Peyer's patch (tissue), 4 donors: ENCODE data around the gene JAM2.

Source experiments
- CTCF ChIP-seq, 6 experiments: fragments of 450-650 bp in 4 of 6; fragments of 200-600 bp in 2 of 6; sonication (generic) in 1 of 6; IDR thresholded peaks; one replicate each; pipeline ENCODE4 v1.5.1; 2017 to 2019; ENCODE audit warnings: antibody characterized with exemption in 6 of 6, mild to moderate bottlenecking in 3 of 6, moderate library complexity in 1 of 6
- POLR2A ChIP-seq, 2 donors: fragments of 450-650 bp; IDR thresholded peaks; one replicate each; pipeline ENCODE4 v1.5.1; 2017; ENCODE audit warnings: antibody characterized with exemption in 2 of 2, mild to moderate bottlenecking in 2 of 2, moderate library complexity in 2 of 2

GRCh38 chr21:25691976-25692375, 52.9 kb downstream of the JAM2 start:
- TF ChIP-seq POLR2A (IDR thresholded peaks at IDR 0.05), result no peak
- no peak for TF ChIP-seq CTCF (IDR thresholded peaks at IDR 0.05)
